DMS153 treated with DMSO at 0.1 percent for 48 hours (cell line): ENCODE data around the gene BCORL1.

ENCODE experiments used
- DNase-seq: peaks from one replicate; lab custom pipeline; 2025; ENCODE audit not compliant: unreplicated experiment; lab: John Stamatoyannopoulos, UW

BCORL1 gene

GRCh38 chrX:130060122-130061069 lies 78.0 kb downstream of the BCORL1 start:
- DNase-seq = peak; percentile 66

DNA sequence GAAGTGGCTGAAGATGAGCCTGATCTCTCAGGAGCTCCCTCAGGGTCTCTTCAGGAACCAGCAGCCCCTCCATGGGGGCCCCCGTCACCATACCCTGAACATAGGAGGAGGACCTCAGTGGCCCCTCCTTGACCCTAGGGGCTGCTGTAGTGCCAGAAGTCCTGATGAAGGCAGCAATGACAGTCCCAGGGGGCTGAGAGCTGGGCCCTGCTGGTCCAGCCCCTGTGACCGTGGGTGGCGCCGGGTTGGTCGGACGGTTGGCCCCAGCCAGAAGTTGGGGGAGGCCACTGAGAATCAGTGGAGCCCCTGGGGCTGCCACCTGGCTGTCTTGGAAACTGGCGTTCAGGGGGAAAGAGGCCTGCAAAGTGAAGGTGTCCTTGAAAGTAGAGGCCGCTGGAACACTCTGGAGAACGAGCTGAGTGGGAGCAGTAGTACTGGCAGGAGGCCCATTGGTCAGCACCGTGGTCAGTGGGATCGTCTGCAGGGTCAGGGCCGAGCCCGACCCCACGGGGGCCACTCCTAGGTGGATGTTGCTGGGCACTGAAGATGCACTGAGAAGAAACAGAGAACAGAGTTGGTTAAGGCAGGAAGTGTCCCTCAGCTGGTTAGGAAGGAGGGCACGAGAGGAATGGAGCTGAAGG lies 84.7 kb downstream of the BCORL1 start:
- DNase-seq = no peak

DNA sequence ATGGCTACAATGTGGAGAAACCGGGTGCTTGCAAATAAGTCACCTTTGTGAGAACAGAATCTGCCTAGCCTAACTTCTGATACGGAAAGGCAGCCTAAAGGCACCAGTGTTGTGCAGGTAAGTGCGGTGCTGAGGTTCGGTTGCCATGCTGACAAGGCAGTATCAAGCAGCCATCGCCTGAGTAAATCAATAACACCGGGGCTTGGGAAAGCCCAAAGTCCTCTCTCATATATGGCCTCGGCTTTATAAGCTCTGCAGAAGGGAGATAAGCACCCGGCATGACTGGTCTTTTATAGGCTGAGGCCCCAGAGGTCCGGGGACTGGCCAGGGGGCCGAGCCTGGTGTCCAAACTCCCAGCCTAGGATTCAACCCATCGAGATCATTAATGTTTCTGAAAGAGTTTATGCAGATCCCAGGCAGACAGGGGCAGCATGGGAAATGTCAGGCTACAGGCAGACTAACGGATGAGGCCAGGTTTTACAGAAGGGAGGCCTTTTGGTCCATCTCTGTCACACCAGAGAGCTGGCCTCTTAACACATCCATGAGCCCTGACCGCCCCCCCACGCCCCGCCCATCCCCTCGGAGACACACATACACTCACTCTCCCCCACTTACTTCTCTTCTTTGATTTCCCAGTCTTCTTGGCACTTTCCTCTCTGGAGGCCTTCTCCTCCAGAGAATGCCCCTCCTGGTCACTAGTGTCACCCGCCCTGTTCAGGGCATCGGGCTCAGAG lies 89.3 kb downstream of the BCORL1 start:
- no peak for DNase-seq

GRCh38 chrX:130072345-130072740 lies 89.9 kb downstream of the BCORL1 start:
- no peak for DNase-seq

DNA sequence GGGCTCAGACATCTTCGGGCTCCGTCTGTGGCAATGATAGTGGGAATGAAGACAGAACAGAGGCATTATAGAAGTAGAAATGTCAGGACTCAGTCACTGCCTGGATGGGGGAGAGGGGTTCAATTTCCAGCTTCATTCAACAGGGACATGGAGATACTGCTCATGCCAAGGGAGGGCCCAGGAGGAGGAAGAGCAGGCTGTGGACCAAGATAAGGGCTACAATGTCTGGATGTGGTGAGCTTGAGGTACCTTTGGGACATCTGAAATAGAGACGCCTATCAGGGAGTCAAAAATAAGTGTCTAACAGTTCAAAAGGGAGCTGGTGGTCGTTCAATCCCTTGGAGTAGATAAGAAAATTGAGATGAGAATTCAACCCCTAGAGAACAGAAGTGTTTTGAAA lies 93.3 kb downstream of the BCORL1 start:
- DNase-seq = no peak

- DNase-seq = peak; percentile 46
Observed at GRCh38 chrX:130079824-130080406, 97.5 kb downstream of the BCORL1 start.

GRCh38 chrX:130080791-130081367 lies 98.4 kb downstream of the BCORL1 start:
- DNase-seq = no peak

GRCh38 chrX:130081421-130082045 lies 99.1 kb downstream of the BCORL1 start:
- no peak for DNase-seq

GRCh38 chrX:130082244-130083106 lies 100.0 kb downstream of the BCORL1 start:
- no peak for DNase-seq

DNA sequence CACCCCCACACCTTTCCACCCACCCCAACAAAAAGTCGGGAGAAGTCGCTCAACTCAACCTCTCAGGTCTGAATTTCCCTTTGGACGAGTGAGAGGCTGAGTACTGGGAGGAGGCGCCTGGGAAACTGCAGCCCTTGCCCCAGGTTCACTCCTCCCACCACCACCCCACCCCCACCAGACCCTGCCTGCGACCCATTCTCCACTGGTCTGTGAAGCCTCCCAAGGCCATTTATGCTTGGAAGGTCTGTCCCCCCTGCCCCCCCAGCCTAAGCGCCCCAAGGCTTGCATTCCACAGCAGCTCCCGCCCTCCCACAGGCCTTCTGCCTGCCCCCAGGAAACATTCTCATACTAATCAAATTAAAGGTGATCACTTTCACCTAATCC lies 100.7 kb downstream of the BCORL1 start:
- no peak for DNase-seq

DNA sequence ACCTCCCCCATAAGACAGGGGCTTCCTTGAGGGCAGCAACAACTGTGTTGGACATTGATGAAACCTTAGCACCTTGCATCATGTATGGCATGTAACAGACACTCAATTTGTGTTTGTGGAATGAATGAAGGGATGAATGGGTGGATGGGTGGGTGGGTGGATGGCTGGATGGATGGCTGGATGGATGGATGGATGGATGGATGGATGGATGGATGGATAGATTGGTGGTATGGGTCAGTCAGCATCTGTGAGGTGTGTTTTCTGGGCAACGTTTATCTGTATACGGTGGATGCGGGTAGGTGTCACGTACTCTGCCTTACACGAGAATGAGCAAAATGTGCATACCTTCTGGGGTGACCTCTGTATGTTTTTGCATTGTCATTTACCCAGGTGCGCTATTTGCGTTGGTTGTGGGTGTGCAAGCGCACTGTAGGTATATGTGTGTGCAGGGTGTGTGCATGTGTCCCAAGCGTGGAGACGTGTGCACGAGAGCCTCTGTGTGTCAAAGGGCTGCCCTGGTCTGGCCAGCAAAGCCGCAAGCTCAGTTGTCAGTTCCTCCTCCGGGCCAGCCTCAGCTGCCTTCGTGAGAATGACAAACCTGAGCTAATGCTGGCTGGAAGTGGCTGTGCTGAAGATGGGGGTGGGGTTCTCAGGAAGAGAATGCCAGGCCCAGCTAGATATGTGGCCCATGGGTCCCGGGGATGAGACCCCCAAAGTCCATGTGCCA lies 101.4 kb downstream of the BCORL1 start:
- no peak for DNase-seq

DNA sequence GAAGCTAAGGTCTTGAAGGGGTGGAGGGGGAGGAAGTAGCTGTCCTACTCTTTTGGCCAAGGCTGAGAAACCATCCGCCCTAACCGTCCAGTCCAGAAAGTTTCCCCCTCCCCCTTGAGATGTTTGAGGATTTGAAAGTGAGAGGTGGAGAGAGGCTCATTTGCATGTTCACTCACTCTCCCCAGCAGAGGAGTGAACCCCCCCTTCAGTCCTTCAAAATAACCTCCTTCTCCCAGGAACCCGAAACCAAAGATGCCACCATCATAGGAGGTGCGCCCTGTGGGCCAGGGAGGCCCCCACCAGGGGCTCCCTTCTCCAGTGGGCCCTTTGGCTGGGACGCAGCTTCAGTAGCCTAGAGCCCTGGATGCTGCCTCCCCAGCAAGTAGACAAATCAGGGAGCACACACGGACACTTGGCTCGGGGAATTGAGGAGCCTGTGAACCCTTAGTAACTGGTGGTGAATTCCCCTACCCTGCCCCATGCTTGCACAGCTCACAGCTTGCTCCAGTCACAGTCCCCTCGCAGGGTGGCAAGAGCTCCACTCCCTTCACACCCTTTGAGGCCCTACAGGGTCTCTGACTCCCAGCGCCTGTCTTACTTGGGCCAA lies 102.3 kb downstream of the BCORL1 start:
- no peak for DNase-seq

DNA sequence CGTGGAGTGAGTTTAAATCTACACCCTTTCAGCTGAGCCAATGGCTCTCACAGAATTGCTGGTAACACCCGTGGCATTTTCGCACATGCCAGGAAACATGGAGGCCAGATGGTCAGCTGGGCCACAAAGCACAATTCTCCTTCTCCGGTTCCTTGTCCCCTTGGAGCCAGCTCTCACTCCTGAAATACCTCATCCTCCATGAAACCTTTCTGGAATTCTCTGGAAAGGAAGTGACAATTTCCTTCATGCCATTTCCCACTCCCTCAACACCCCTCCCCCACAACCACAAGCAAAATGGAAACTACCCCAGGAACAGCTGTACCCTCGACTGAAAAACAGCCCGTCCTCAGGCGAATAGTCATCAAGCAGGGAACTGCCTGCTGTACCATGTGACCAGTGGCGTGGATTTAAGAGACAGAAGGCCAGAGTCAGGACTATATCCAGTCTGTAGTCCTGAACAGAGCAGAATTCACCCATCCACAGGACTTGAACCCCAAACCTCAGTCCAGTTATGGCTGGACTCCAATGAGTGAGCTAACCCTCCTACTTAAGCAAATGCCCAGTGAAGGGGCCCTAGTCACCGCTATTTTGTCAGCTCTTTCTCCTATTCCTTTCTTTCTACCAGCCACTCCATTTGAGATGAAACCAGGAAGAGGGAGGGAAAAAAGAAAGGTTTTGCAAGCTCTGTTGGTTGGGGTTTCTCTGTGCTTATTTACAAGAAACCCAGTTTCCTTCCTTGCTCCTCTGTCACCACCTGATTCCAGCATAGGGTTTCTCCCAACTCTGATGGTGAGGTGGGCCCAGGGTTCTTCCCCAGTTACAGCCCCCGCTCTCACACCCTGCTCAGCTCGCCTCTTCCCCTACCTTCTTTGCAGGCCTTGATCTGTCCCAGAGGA lies 103.4 kb downstream of the BCORL1 start:
- DNase-seq = no peak

GRCh38 chrX:130086447-130087206 lies 104.2 kb downstream of the BCORL1 start:
- DNase-seq = no peak

- no peak for DNase-seq
Observed at GRCh38 chrX:130090364-130090763, 107.9 kb downstream of the BCORL1 start.

- DNase-seq = no peak
Observed at GRCh38 chrX:130091980-130092522, 109.6 kb downstream of the BCORL1 start.
